Endothelial cell of umbilical vein (primary cell): ENCODE measurements around the gene PKP3. TPM values are rescaled to one million over a fixed set of nuclear protein-coding genes. Genes with fewer than 3 reads are reported as not detected.

Source experiments
- BruUV-seq: library from RNA; stranded (reverse); fragments of 400-500 nt; replicated peaks from 2 replicates; lab custom pipeline; 2021; lab: Mats Ljungman, UMichigan
- CTCF ChIA-PET: fragments of 300-600, 350-600 bp; sonication (Branson Sonifier 250); formaldehyde crosslinking; loops from one replicate; lab custom pipeline; 2021; ENCODE audit warnings: antibody characterized with exemption, inconsistent platforms; lab: Charles Lee
- POLR2A ChIA-PET: fragments of 300-600, 350-600 bp; sonication (Branson Sonifier 250); formaldehyde crosslinking; loops from one replicate; lab custom pipeline; 2021; ENCODE audit warnings: antibody characterized with exemption, inconsistent platforms; lab: Charles Lee
- DNase-seq: peaks from one replicate; pipeline ENCODE4 v3.0.0-alpha.2; 2011; ENCODE audit warnings: low read depth, low spot score
- FAIRE-seq: peaks from 2 replicates; lab custom pipeline; 2011; peaks lifted over from hg19 to GRCh38; lab: Jason Lieb, UNC
- H2AFZ ChIP-seq: 2 replicates; pipeline ENCODE4 v1.6.0; 2012; ENCODE audit warnings: low read depth, low read length, control low read depth, inconsistent platforms
- H3K27ac ChIP-seq: 2 replicates; pipeline ENCODE4 v1.5.1; 2011; ENCODE audit warnings: low read depth, mild to moderate bottlenecking, control low read depth, low read length, moderate library complexity; ENCODE audit not compliant: insufficient read depth
- H3K27me3 ChIP-seq, 2 experiments: 2 replicates each; pipeline versions ENCODE4 v1.6.0 to v1.6.1; 2011; ENCODE audit warnings: low read length in 2 of 2, mixed read lengths in 1 of 2; ENCODE audit not compliant: control insufficient read depth in 2 of 2, insufficient read depth in 2 of 2
- H3K36me3 ChIP-seq, 2 experiments: 2 replicates in 1 of 2; 3 replicates in 1 of 2; pipeline ENCODE4 v1.5.1; 2011; ENCODE audit warnings: low read length in 2 of 2, mild to moderate bottlenecking in 1 of 2, moderate library complexity in 1 of 2; ENCODE audit not compliant: control insufficient read depth in 2 of 2, insufficient read depth in 2 of 2; ENCODE audit errors: extremely low read depth in 1 of 2
- H3K4me1 ChIP-seq: 3 replicates; pipeline ENCODE4 v1.5.1; 2011; ENCODE audit warnings: mild to moderate bottlenecking, low read length; ENCODE audit not compliant: control insufficient read depth, insufficient read depth; ENCODE audit errors: extremely low read depth
- H3K4me2 ChIP-seq: 2 replicates; pipeline ENCODE4 v1.6.1; 2011; ENCODE audit warnings: low read length, control low read depth, mixed read lengths; ENCODE audit not compliant: insufficient read depth
- H3K4me3 ChIP-seq, 3 experiments: fragments of 200-600 bp in 1 of 3; sonication (generic), shearing (Covaris generic) in 1 of 3; replicated peaks in 1 of 3; 2 replicates each; pipeline ENCODE4 v1.5.1; 2011 to 2016; ENCODE audit warnings: control low read depth in 3 of 3, low read length in 3 of 3, mild to moderate bottlenecking in 2 of 3, inconsistent platforms in 1 of 3, low read depth in 1 of 3, moderate library complexity in 1 of 3; ENCODE audit not compliant: insufficient read depth in 1 of 3
- H3K79me2 ChIP-seq: 2 replicates; pipeline ENCODE4 v1.6.0; 2012; ENCODE audit warnings: low read length, inconsistent platforms; ENCODE audit not compliant: control insufficient read depth, insufficient read depth
- H3K9ac ChIP-seq: replicated peaks from 2 replicates; pipeline ENCODE3; 2011; ENCODE audit warnings: low read length, control low read depth; ENCODE audit not compliant: insufficient read depth; ENCODE audit errors: extremely low read depth
- H3K9me1 ChIP-seq: replicated peaks from 3 replicates; pipeline ENCODE4 v1.6.0; 2011; ENCODE audit warnings: mild to moderate bottlenecking, low read length; ENCODE audit not compliant: control insufficient read depth, insufficient read depth; ENCODE audit errors: extremely low read depth
- H3K9me3 ChIP-seq: replicated peaks from 2 replicates; pipeline ENCODE4 v1.5.1; 2012; ENCODE audit warnings: low read length, inconsistent platforms; ENCODE audit not compliant: control insufficient read depth, insufficient read depth
- H4K20me1 ChIP-seq: replicated peaks from 2 replicates; pipeline ENCODE3; 2011; ENCODE audit warnings: mild to moderate bottlenecking, low read length; ENCODE audit not compliant: control insufficient read depth, insufficient read depth; ENCODE audit errors: extremely low read depth
- EZH2 ChIP-seq: IDR thresholded peaks from 2 replicates; pipeline ENCODE4 v1.6.1; 2012; ENCODE audit warnings: borderline replicate concordance, low read depth, mild to moderate bottlenecking, moderate library complexity, low read length, inconsistent platforms; ENCODE audit not compliant: severe bottlenecking
- FOS ChIP-seq: IDR thresholded peaks from 2 replicates; pipeline ENCODE4 v1.6.1; 2011; ENCODE audit warnings: mild to moderate bottlenecking, low read length, moderate library complexity, borderline replicate concordance; ENCODE audit not compliant: insufficient read depth
- GATA2 ChIP-seq: IDR thresholded peaks from 2 replicates; pipeline ENCODE4 v1.7.0; 2011; ENCODE audit warnings: low read depth, mild to moderate bottlenecking, moderate library complexity, mixed read lengths, low read length; ENCODE audit not compliant: insufficient read length, insufficient read depth
- JUN ChIP-seq: IDR thresholded peaks from 2 replicates; pipeline ENCODE4 v1.6.1; 2011; ENCODE audit warnings: borderline replicate concordance, low read depth; ENCODE audit not compliant: insufficient read length, insufficient read depth
- MYC ChIP-seq: IDR thresholded peaks from one replicate; pipeline ENCODE4 v1.6.1; 2011; ENCODE audit warnings: mild to moderate bottlenecking, low read depth, low read length
- POLR2A ChIP-seq: IDR thresholded peaks from 2 replicates; pipeline ENCODE4 v1.6.1; 2012; ENCODE audit warnings: low read depth, mild to moderate bottlenecking, control low read depth, low read length
- POLR2AphosphoS5 ChIP-seq: IDR thresholded peaks from 2 replicates; pipeline ENCODE4 v1.6.1; 2012; ENCODE audit warnings: low read depth, mild to moderate bottlenecking, control low read depth, low read length, moderate library complexity; ENCODE audit not compliant: insufficient read depth
- dilution Hi-C: fragments of 300-500 bp; cut with MboI; formaldehyde crosslinking; loops from one replicate; pipeline ENCODE4 v1.15.0; 2019; ENCODE audit warnings: low sequenced_read_pairs; ENCODE audit not compliant: extremely low pct_ligation_motif_present
- intact Hi-C: fragments of 100-400 bp; cut with micrococcal nuclease; formaldehyde crosslinking; loops from one replicate; pipeline ENCODE4 v1.10.0; 2022
- polyA plus RNA-seq, 4 experiments: library from polyadenylated mRNA; depleted of rRNA in 3 of 4; stranded (reverse) in 3 of 4; unstranded in 1 of 4; fragments of >200 nt; gene quantifications; 2 replicates each; pipeline versions ENCODE4 v1.2.1 to v1.2.3, GENCODE V29; 2011 to 2012; ENCODE audit warnings: missing spikeins in 1 of 4
- total RNA-seq: library from RNA; stranded (reverse); gene quantifications from 2 replicates; pipeline ENCODE4 v1.2.3, GENCODE V29; 2021
- TF ChIP-seq, protein P1 (sequence below), 2 donors: IDR thresholded peaks; 1 replicate in 1 of 2; 2 replicates in 1 of 2; pipeline ENCODE4 v1.5.1; 2011; ENCODE audit warnings: low read length in 2 of 2, mild to moderate bottlenecking in 2 of 2, moderate library complexity in 2 of 2, control low read depth in 1 of 2, inconsistent platforms in 1 of 2, low read depth in 1 of 2; ENCODE audit not compliant: insufficient read depth in 1 of 2; ENCODE audit errors: extremely low read depth in 1 of 2
- TF ChIP-seq, protein P2 (sequence below): IDR thresholded peaks from 2 replicates; pipeline ENCODE4 v1.6.1; 2011; ENCODE audit not compliant: insufficient read depth, insufficient read length

PKP3 gene
- total and polyA plus RNA-seq, 2 donors (not counting 3 experiments of a cell fraction or from before 2014, with no cell fraction given), result 0.27 to 0.59 TPM

DNA sequence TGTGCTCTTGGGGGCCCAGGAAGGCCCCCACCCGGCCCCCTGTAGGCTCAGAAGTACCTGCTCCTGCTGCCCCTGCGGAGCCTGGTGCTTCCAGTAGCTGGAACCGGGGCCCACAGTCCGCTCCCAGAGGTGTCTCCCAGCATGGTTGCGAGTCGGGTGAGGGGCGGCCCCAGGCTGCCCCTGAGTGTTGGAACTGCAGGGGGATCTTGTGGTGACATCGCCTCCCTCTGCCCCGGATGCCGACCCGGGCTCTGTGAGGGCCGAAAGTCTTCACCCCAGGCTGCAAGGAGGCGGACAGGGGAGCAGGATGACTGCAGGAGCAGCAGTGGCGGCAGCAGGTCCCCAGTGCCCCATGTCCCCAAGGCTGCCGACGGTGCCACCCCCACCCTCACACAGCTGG, 9.5 kb upstream of the PKP3 start:
- FAIRE-seq (no peak), DNase-seq (no peak)
- Histone ChIP-seq H3K36me3 (no peaks in the 10 kb centered on the region), H2AFZ (no peak overlapping the region), H3K79me2 (no peaks in the 10 kb centered on the region), H4K20me1 (no peaks in the 10 kb centered on the region), H3K9me1 (no peaks in the 10 kb centered on the region), H3K27ac (no peak overlapping the region), H3K4me1 (no peaks in the 10 kb centered on the region), H3K4me3 (no peak overlapping the region), H3K9me3 (no peaks in the 10 kb centered on the region), H3K27me3 (peaks cover 0 to 4% of the 10 kb centered on the region in 2 experiments), H3K9ac (no peak overlapping the region), H3K4me2 (no peak overlapping the region)
- ChIA-PET POLR2A (no interaction called here), CTCF (no interaction called here)
- BruUV-seq, result no TSS peak
- dilution Hi-C loops, result no loop called here
- intact Hi-C loops, result no loop called here
- TF ChIP-seq POLR2AphosphoS5 (no peak), MYC (no peak), FOS (no peak), POLR2A (no peak), JUN (no peak), GATA2 (no peak), EZH2 (no peak)
- TF ChIP-seq, protein P1, sequence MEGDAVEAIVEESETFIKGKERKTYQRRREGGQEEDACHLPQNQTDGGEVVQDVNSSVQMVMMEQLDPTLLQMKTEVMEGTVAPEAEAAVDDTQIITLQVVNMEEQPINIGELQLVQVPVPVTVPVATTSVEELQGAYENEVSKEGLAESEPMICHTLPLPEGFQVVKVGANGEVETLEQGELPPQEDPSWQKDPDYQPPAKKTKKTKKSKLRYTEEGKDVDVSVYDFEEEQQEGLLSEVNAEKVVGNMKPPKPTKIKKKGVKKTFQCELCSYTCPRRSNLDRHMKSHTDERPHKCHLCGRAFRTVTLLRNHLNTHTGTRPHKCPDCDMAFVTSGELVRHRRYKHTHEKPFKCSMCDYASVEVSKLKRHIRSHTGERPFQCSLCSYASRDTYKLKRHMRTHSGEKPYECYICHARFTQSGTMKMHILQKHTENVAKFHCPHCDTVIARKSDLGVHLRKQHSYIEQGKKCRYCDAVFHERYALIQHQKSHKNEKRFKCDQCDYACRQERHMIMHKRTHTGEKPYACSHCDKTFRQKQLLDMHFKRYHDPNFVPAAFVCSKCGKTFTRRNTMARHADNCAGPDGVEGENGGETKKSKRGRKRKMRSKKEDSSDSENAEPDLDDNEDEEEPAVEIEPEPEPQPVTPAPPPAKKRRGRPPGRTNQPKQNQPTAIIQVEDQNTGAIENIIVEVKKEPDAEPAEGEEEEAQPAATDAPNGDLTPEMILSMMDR (IDR thresholded peaks at IDR 0.05; ENCODE audit: extremely low read depth in 1 of 2, insufficient read depth in 1 of 2, low read depth in 1 of 2, low read length in 2 of 2), result no peak
- TF ChIP-seq, protein P2, sequence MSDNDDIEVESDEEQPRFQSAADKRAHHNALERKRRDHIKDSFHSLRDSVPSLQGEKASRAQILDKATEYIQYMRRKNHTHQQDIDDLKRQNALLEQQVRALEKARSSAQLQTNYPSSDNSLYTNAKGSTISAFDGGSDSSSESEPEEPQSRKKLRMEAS, result no peak
